WTC11 (cell line): ENCODE results near the gene UBE3C. TPM values are rescaled to one million over a fixed set of nuclear protein-coding genes. Genes with fewer than 3 reads are reported as not detected.

Experiments
- ATAC-seq: fragments of 200-7000 bp; cut with Tn5 transposase; 2 replicates; pipeline ENCODE4 v1.10.0; 2021; ENCODE audit warnings: mild to moderate bottlenecking, moderate library complexity
- CTCF ChIA-PET: fragments of 300-600 bp; sonication (Branson Sonifier 250); formaldehyde crosslinking; loops from one replicate; lab custom pipeline; 2021; ENCODE audit warnings: antibody characterized with exemption; lab: Charles Lee
- POLR2A ChIA-PET: fragments of 350-600 bp; sonication (Branson Sonifier 250); formaldehyde crosslinking; loops from one replicate; lab custom pipeline; 2021; ENCODE audit warnings: antibody characterized with exemption; lab: Charles Lee
- DNase-seq: peaks from one replicate; pipeline ENCODE4 v3.0.0; 2021; ENCODE audit warnings: low spot score
- H3K27ac Mint-ChIP-seq: 2 replicates; pipeline ENCODE4 v1.8.0; 2021; ENCODE audit warnings: mixed read lengths
- H3K27me3 Mint-ChIP-seq: 2 replicates; pipeline ENCODE4 v1.8.0; 2021; ENCODE audit warnings: low read depth, mild to moderate bottlenecking, moderate library complexity, mixed read lengths
- H3K36me3 Mint-ChIP-seq: 2 replicates; pipeline ENCODE4 v1.8.0; 2021; ENCODE audit warnings: mixed read lengths
- H3K4me1 Mint-ChIP-seq: 2 replicates; pipeline ENCODE4 v1.8.0; 2022; ENCODE audit warnings: mixed read lengths
- H3K4me3 Mint-ChIP-seq: 2 replicates; pipeline ENCODE4 v1.8.0; 2021; ENCODE audit warnings: mild to moderate bottlenecking, moderate library complexity, mixed read lengths
- H3K9me3 Mint-ChIP-seq: 2 replicates; pipeline ENCODE4 v1.8.0; 2021; ENCODE audit warnings: mixed read lengths
- ESRRA ChIP-seq: sonication (generic); formaldehyde crosslinking; IDR thresholded peaks from 2 replicates; pipeline ENCODE4 v1.8.1; 2022; ENCODE audit warnings: mild to moderate bottlenecking, missing genetic modification reagents, borderline replicate concordance
- FOXP1 ChIP-seq: sonication (generic); formaldehyde crosslinking; IDR thresholded peaks from 2 replicates; pipeline ENCODE4 v1.8.0; 2022; ENCODE audit warnings: missing genetic modification reagents, mild to moderate bottlenecking, moderate library complexity, borderline replicate concordance
- HMGXB4 ChIP-seq: sonication (generic); formaldehyde crosslinking; IDR thresholded peaks from 2 replicates; pipeline ENCODE4 v1.8.1; 2023; ENCODE audit warnings: mild to moderate bottlenecking, moderate library complexity, missing genetic modification reagents
- MXD4 ChIP-seq: fragments of 250-450 bp; sonication (Bioruptor Pico); IDR thresholded peaks from 2 replicates; pipeline ENCODE4 v1.8.0; 2021; ENCODE audit warnings: mild to moderate bottlenecking, moderate library complexity, borderline replicate concordance
- MYBL2 ChIP-seq: sonication (generic); formaldehyde crosslinking; IDR thresholded peaks from 2 replicates; pipeline ENCODE4 v1.8.1; 2023; ENCODE audit warnings: mild to moderate bottlenecking, moderate library complexity, missing genetic modification reagents
- NFATC4 ChIP-seq: fragments of 250-450 bp; sonication (Bioruptor Pico); IDR thresholded peaks from 2 replicates; pipeline ENCODE4 v1.9.0; 2021; ENCODE audit warnings: mild to moderate bottlenecking
- NFE2L1 ChIP-seq: sonication (generic); formaldehyde crosslinking; IDR thresholded peaks from 2 replicates; pipeline ENCODE4 v1.8.1; 2023; ENCODE audit warnings: missing genetic modification reagents
- NFYB ChIP-seq: sonication (generic); formaldehyde crosslinking; conservative IDR thresholded peaks from 2 replicates; pipeline ENCODE4 v1.8.0; 2022; ENCODE audit warnings: low read depth, missing genetic modification reagents
- NR2C2 ChIP-seq: sonication (generic); formaldehyde crosslinking; IDR thresholded peaks from 2 replicates; pipeline ENCODE4 v1.8.0; 2022; ENCODE audit warnings: mild to moderate bottlenecking, missing genetic modification reagents
- OVOL2 ChIP-seq: fragments of 250-450 bp; sonication (Bioruptor Pico); IDR thresholded peaks from 2 replicates; pipeline ENCODE4 v1.9.0; 2021; ENCODE audit warnings: mild to moderate bottlenecking, borderline replicate concordance
- PRRX2 ChIP-seq: fragments of 250-450 bp; sonication (Bioruptor Pico); IDR thresholded peaks from 2 replicates; pipeline ENCODE4 v1.8.0; 2021; ENCODE audit warnings: mild to moderate bottlenecking
- RORB ChIP-seq: fragments of 250-450 bp; sonication (Bioruptor Pico); IDR thresholded peaks from 2 replicates; pipeline ENCODE4 v1.9.0; 2021; ENCODE audit warnings: mild to moderate bottlenecking
- SMAD3 ChIP-seq: sonication (generic); formaldehyde crosslinking; IDR thresholded peaks from 2 replicates; pipeline ENCODE4 v1.8.0; 2022; ENCODE audit warnings: missing genetic modification reagents, mild to moderate bottlenecking, borderline replicate concordance
- ZNF396 ChIP-seq: fragments of 250-450 bp; sonication (Bioruptor Pico); IDR thresholded peaks from 2 replicates; pipeline ENCODE4 v1.8.0; 2021; ENCODE audit warnings: mild to moderate bottlenecking, moderate library complexity, borderline replicate concordance
- ZNF671 ChIP-seq: fragments of 250-450 bp; sonication (Bioruptor Pico); IDR thresholded peaks from 2 replicates; pipeline ENCODE4 v1.8.0; 2021; ENCODE audit warnings: mild to moderate bottlenecking
- total RNA-seq: library from RNA; stranded (reverse); gene quantifications from 3 replicates; pipeline ENCODE4 v1.2.3, GENCODE V29; 2021
- TF ChIP-seq, protein P1 (sequence below): sonication (generic); formaldehyde crosslinking; IDR thresholded peaks from 2 replicates; pipeline ENCODE4 v1.8.1; 2023; ENCODE audit warnings: mild to moderate bottlenecking, missing genetic modification reagents
- TF ChIP-seq, protein P2 (sequence below): fragments of 250-450 bp; sonication (Bioruptor Pico); IDR thresholded peaks from 2 replicates; pipeline ENCODE4 v1.9.0; 2021; ENCODE audit warnings: mild to moderate bottlenecking
- TF ChIP-seq, protein P3 (sequence below): fragments of 250-450 bp; sonication (Bioruptor Pico); conservative IDR thresholded peaks from 2 replicates; pipeline ENCODE4 v1.9.0; 2021; ENCODE audit warnings: mild to moderate bottlenecking
- TF ChIP-seq, protein P4 (sequence below): fragments of 200-600 bp; IDR thresholded peaks from 2 replicates; pipeline ENCODE4 v1.8.0; 2022; ENCODE audit warnings: antibody characterized with exemption
- TF ChIP-seq, protein P5 (sequence below): sonication (generic); formaldehyde crosslinking; IDR thresholded peaks from 2 replicates; pipeline ENCODE4 v1.8.0; 2022; ENCODE audit warnings: mild to moderate bottlenecking, missing genetic modification reagents

The UBE3C gene
- total RNA-seq, 1 experiment from 2014 or later, result 59.7 TPM

DNA sequence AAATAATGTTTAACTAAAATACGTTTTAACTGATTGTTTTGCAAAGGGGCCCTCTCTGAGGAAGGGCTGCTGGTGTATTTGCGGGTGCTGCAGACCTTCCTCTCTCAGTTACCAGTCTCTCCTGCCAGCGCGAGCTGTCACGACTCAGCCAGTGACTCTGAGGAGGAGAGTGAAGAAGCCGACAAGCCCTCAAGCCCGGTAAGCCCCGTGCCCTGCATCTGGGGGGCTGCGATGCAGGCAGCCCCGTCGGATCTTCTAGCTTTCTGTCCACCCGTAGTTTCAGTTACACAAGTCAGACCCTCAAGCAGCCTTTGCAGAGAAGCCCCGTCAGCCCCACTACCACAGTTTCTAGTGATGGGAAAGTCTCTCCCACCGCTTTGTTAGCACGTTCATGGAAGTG lies 45.1 kb downstream of the UBE3C start:
- DNase-seq (no peak), ATAC-seq (no peak)
- Mint-ChIP-seq H3K4me3 (no peak overlapping the region), H3K4me1 (peaks cover 9% of the 10 kb centered on the region), H3K9me3 (no peaks in the 10 kb centered on the region), H3K36me3 (peaks cover 74% of the 10 kb centered on the region), H3K27ac (no peak overlapping the region), H3K27me3 (no peaks in the 10 kb centered on the region)
- CTCF ChIA-PET, result interaction anchor here (0.8 kb wide), 1 partner anchor 234 kb away, joined by 3 read pairs; the partner anchor contains the start of gene NOM1
- POLR2A ChIA-PET, result no interaction called here
- no peak for TF ChIP-seq SMAD3 (CRISPR knock-in tag)
- no peak for TF ChIP-seq MXD4 (CRISPR knock-in tag)
- TF ChIP-seq, protein P1, sequence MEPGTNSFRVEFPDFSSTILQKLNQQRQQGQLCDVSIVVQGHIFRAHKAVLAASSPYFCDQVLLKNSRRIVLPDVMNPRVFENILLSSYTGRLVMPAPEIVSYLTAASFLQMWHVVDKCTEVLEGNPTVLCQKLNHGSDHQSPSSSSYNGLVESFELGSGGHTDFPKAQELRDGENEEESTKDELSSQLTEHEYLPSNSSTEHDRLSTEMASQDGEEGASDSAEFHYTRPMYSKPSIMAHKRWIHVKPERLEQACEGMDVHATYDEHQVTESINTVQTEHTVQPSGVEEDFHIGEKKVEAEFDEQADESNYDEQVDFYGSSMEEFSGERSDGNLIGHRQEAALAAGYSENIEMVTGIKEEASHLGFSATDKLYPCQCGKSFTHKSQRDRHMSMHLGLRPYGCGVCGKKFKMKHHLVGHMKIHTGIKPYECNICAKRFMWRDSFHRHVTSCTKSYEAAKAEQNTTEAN (CRISPR knock-in tag), result no peak
- TF ChIP-seq HMGXB4 (CRISPR knock-in tag), result no peak
- no peak for TF ChIP-seq RORB (CRISPR knock-in tag)
- TF ChIP-seq NFYB, result no peak
- no peak for TF ChIP-seq PRRX2
- TF ChIP-seq, protein P2, sequence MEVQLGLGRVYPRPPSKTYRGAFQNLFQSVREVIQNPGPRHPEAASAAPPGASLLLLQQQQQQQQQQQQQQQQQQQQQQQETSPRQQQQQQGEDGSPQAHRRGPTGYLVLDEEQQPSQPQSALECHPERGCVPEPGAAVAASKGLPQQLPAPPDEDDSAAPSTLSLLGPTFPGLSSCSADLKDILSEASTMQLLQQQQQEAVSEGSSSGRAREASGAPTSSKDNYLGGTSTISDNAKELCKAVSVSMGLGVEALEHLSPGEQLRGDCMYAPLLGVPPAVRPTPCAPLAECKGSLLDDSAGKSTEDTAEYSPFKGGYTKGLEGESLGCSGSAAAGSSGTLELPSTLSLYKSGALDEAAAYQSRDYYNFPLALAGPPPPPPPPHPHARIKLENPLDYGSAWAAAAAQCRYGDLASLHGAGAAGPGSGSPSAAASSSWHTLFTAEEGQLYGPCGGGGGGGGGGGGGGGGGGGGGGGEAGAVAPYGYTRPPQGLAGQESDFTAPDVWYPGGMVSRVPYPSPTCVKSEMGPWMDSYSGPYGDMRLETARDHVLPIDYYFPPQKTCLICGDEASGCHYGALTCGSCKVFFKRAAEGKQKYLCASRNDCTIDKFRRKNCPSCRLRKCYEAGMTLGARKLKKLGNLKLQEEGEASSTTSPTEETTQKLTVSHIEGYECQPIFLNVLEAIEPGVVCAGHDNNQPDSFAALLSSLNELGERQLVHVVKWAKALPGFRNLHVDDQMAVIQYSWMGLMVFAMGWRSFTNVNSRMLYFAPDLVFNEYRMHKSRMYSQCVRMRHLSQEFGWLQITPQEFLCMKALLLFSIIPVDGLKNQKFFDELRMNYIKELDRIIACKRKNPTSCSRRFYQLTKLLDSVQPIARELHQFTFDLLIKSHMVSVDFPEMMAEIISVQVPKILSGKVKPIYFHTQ (CRISPR knock-in tag), result no peak
- TF ChIP-seq, protein P3, sequence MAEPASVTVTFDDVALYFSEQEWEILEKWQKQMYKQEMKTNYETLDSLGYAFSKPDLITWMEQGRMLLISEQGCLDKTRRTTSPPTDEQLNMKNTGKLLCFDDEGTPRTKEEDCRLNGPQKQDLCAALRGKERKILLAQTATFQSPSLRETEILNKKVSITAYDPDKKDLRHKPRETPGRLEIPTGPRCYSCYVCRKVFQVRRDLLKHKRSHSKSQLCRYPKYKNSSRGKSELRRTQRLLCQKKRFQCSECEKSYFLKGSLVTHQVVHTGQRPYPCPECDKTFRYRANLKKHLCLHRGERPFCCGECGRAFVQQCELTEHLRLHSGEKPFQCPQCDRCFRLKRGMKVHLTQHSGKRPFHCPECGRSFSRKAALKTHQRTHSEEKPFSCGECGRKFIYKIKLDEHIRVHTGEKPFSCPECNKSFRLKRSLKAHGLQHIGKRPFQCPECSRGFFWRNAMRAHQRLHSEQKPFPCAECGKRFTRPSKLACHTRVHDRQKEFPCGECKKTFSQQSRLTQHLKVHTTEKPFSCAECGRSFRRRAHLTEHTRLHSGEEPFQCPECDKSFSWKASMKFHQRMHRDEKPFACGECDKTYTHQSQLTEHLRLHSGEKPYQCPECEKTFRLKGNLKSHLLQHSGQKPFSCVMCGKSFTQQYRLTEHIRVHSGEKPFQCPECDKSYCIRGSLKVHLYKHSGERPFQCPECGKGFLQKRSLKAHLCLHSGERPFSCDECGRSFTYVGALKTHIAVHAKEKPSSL (CRISPR knock-in tag), result no peak
- TF ChIP-seq, protein P4, sequence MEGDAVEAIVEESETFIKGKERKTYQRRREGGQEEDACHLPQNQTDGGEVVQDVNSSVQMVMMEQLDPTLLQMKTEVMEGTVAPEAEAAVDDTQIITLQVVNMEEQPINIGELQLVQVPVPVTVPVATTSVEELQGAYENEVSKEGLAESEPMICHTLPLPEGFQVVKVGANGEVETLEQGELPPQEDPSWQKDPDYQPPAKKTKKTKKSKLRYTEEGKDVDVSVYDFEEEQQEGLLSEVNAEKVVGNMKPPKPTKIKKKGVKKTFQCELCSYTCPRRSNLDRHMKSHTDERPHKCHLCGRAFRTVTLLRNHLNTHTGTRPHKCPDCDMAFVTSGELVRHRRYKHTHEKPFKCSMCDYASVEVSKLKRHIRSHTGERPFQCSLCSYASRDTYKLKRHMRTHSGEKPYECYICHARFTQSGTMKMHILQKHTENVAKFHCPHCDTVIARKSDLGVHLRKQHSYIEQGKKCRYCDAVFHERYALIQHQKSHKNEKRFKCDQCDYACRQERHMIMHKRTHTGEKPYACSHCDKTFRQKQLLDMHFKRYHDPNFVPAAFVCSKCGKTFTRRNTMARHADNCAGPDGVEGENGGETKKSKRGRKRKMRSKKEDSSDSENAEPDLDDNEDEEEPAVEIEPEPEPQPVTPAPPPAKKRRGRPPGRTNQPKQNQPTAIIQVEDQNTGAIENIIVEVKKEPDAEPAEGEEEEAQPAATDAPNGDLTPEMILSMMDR, result no peak
- no peak for TF ChIP-seq ZNF396 (CRISPR knock-in tag)
- no peak for TF ChIP-seq NFE2L1 (CRISPR knock-in tag)
- TF ChIP-seq FOXP1 (CRISPR knock-in tag), result no peak
- TF ChIP-seq MYBL2 (CRISPR knock-in tag), result no peak
- no peak for TF ChIP-seq ESRRA (CRISPR knock-in tag)
- TF ChIP-seq OVOL2, result no peak
- TF ChIP-seq NFATC4, result no peak
- no peak for TF ChIP-seq ZNF671 (CRISPR knock-in tag)
- TF ChIP-seq, protein P5, sequence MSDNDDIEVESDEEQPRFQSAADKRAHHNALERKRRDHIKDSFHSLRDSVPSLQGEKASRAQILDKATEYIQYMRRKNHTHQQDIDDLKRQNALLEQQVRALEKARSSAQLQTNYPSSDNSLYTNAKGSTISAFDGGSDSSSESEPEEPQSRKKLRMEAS (CRISPR knock-in tag), result no peak
- no peak for TF ChIP-seq NR2C2
- TF ChIP-seq, all 79 proteins: peak for 0
